ENCODE data around the gene ZNF563. TPM values are rescaled to one million over a fixed set of nuclear protein-coding genes. Genes with fewer than 3 reads are reported as not detected.

Gene ZNF563
- total RNA-seq, 1 donor = 1.6 TPM

GRCh38 chr19:12278713-12279112, 54.7 kb downstream of the ZNF563 start:
- TF ChIP-seq CTCF (IDR thresholded peaks at IDR 0.05; ENCODE audit: insufficient read depth, low read length) = no peak
- no peak for DNase-seq (ENCODE audit: low read depth)
- no peak overlapping the region for H3K4me3 ChIP-seq (ENCODE audit: low read depth, low read length)

- peak; percentile 2 for DNase-seq (ENCODE audit: low read depth)
- TF ChIP-seq CTCF (IDR thresholded peaks at IDR 0.05; ENCODE audit: insufficient read depth, low read length) = no peak
- H3K4me3 ChIP-seq (ENCODE audit: low read depth, low read length) = no peak overlapping the region
Measured at GRCh38 chr19:12272980-12273901, 60.2 kb downstream of the ZNF563 start.

- TF ChIP-seq CTCF (IDR thresholded peaks at IDR 0.05; ENCODE audit: insufficient read depth, low read length) = no peak
- no peak overlapping the region for H3K4me3 ChIP-seq (ENCODE audit: low read depth, low read length)
- no peak for DNase-seq (ENCODE audit: low read depth)
Measured at GRCh38 chr19:12272386-12272785, 61.0 kb downstream of the ZNF563 start.

- no peak overlapping the region for H3K4me3 ChIP-seq (ENCODE audit: low read depth, low read length)
- no peak for TF ChIP-seq CTCF (IDR thresholded peaks at IDR 0.05; ENCODE audit: insufficient read depth, low read length)
- DNase-seq (ENCODE audit: low read depth) = no peak
Measured at GRCh38 chr19:12270854-12271253, 62.6 kb downstream of the ZNF563 start.

Small RNA genes lying within 50 kb of the gene (small RNA-seq; reads per million reads assigned to genes)
- not detected for gene RPS29P23

Other genes starting within 250 kb of the ZNF563 start
- gene ZNF20, start 193.3 kb downstream of the ZNF563 start, total RNA-seq (ENCODE audit: low replicate concordance) = 3.9 and 4.8 TPM in 2 replicates
- 7.2 and 18.6 TPM in 2 replicates for gene ZNF625, start 176.9 kb downstream of the ZNF563 start, total RNA-seq (ENCODE audit: low replicate concordance)
- gene ZNF136, start 170.5 kb downstream of the ZNF563 start, total RNA-seq (ENCODE audit: low replicate concordance) = 5.5 and 8.4 TPM in 2 replicates
- 4.4 and 5.3 TPM in 2 replicates for gene ZNF44, start 38.8 kb downstream of the ZNF563 start, total RNA-seq (ENCODE audit: low replicate concordance)
- 0.90 and 0.98 TPM in 2 replicates for gene ZNF442, start 32.0 kb upstream of the ZNF563 start, total RNA-seq (ENCODE audit: low replicate concordance)
- gene ZNF799, start 67.6 kb upstream of the ZNF563 start, total RNA-seq (ENCODE audit: low replicate concordance) = 2.4 and 3.8 TPM in 2 replicates
- 0.65 and 2.9 TPM in 2 replicates for gene ZNF443, start 107.4 kb upstream of the ZNF563 start, total RNA-seq (ENCODE audit: low replicate concordance)
- gene ZNF709, start 151.2 kb upstream of the ZNF563 start, total RNA-seq (ENCODE audit: low replicate concordance) = 1.4 and 3.8 TPM in 2 replicates
- 7.0 and 13.2 TPM in 2 replicates for gene ZNF564, start 217.8 kb upstream of the ZNF563 start, total RNA-seq (ENCODE audit: low replicate concordance)

All from fibroblast of the aortic adventitia (primary cell).